CD14-positive monocyte (primary cell): ENCODE results near the gene TMEM201. TPM values are rescaled to one million over a fixed set of nuclear protein-coding genes. Genes with fewer than 3 reads are reported as not detected.

Source experiments
- DNase-seq, 3 donors: peaks; one replicate each; pipeline ENCODE4 v3.0.0-alpha.2; 2011 to 2022
- H2AFZ ChIP-seq: 2 replicates; pipeline ENCODE4 v1.6.0; 2012; ENCODE audit warnings: mild to moderate bottlenecking, low read depth, low read length, inconsistent platforms; ENCODE audit not compliant: insufficient read depth, poor library complexity, severe bottlenecking
- H3K27ac ChIP-seq, 2 donors: 1 replicate in 1 of 2; 2 replicates in 1 of 2; pipeline ENCODE4 v1.5.1; 2012 to 2013; ENCODE audit warnings: low read length in 2 of 2, control low read depth in 1 of 2, inconsistent platforms in 1 of 2, low read depth in 1 of 2, mild to moderate bottlenecking in 1 of 2
- H3K27me3 ChIP-seq, 2 donors: one replicate each; pipeline versions ENCODE4 v1.6.0 to v1.6.1; 2011 to 2013; ENCODE audit warnings: low read length in 2 of 2; ENCODE audit not compliant: control insufficient read depth in 2 of 2, insufficient read depth in 2 of 2
- H3K36me3 ChIP-seq, 2 donors: replicated peaks in 1 of 2; 1 replicate in 1 of 2; 2 replicates in 1 of 2; pipeline versions ENCODE4 v1.5.1 to v1.6.1; 2012 to 2013; ENCODE audit warnings: low read length in 2 of 2, control low read depth in 1 of 2, inconsistent platforms in 1 of 2, mild to moderate bottlenecking in 1 of 2; ENCODE audit not compliant: insufficient read depth in 2 of 2, control insufficient read depth in 1 of 2
- H3K4me1 ChIP-seq, 2 donors: 1 replicate in 1 of 2; 2 replicates in 1 of 2; pipeline versions ENCODE4 v1.5.1 to v1.6.1; 2012 to 2013; ENCODE audit warnings: low read length in 2 of 2, control low read depth in 1 of 2, inconsistent platforms in 1 of 2, mild to moderate bottlenecking in 1 of 2, moderate library complexity in 1 of 2; ENCODE audit not compliant: insufficient read depth in 2 of 2, control insufficient read depth in 1 of 2
- H3K4me2 ChIP-seq: replicated peaks from 2 replicates; pipeline ENCODE3; 2012; ENCODE audit warnings: low read length, moderate library complexity, mild to moderate bottlenecking; ENCODE audit not compliant: poor library complexity, severe bottlenecking; ENCODE audit errors: extremely low read depth
- H3K4me3 ChIP-seq, 3 experiments: fragments of 200-600 bp in 1 of 3; sonication (generic) in 1 of 3; replicated peaks in 1 of 3; 1 replicate in 2 of 3; 2 replicates in 1 of 3; pipeline ENCODE4 v1.5.1; 2011 to 2013; ENCODE audit warnings: low read length in 3 of 3, mild to moderate bottlenecking in 3 of 3, control low read depth in 2 of 3, low read depth in 2 of 3, inconsistent platforms in 1 of 3, moderate library complexity in 1 of 3
- H3K79me2 ChIP-seq: 2 replicates; pipeline ENCODE4 v1.6.0; 2012; ENCODE audit warnings: mild to moderate bottlenecking, control low read depth, inconsistent platforms, low read length, moderate library complexity; ENCODE audit not compliant: insufficient read depth
- H3K9ac ChIP-seq: 2 replicates; pipeline ENCODE4 v1.6.0; 2017; ENCODE audit warnings: low read length, mild to moderate bottlenecking; ENCODE audit not compliant: insufficient read depth, poor library complexity, severe bottlenecking
- H3K9me3 ChIP-seq, 2 donors: replicated peaks in 1 of 2; 1 replicate in 1 of 2; 2 replicates in 1 of 2; pipeline versions ENCODE4 v1.5.1 to v1.6.1; 2012 to 2013; ENCODE audit warnings: low read length in 2 of 2, control low read depth in 1 of 2; ENCODE audit not compliant: control insufficient read depth in 1 of 2, insufficient read depth in 1 of 2
- H4K20me1 ChIP-seq: 2 replicates; pipeline ENCODE4 v1.6.0; 2012; ENCODE audit warnings: mild to moderate bottlenecking, low read length, control low read depth, moderate library complexity; ENCODE audit not compliant: insufficient read depth
- H3K27ac Mint-ChIP-seq, 7 donors: one replicate each; pipeline ENCODE4 v1.8.0; 2020; ENCODE audit warnings: mild to moderate bottlenecking in 7 of 7, mixed read lengths in 7 of 7, moderate library complexity in 6 of 7, inconsistent platforms in 2 of 7
- H3K27me3 Mint-ChIP-seq, 3 donors: one replicate each; pipeline ENCODE4 v1.8.0; 2021 to 2022; ENCODE audit warnings: low read depth in 3 of 3, mild to moderate bottlenecking in 3 of 3, mixed read lengths in 3 of 3, moderate library complexity in 3 of 3, inconsistent platforms in 1 of 3
- H3K36me3 Mint-ChIP-seq, 2 donors: one replicate each; pipeline ENCODE4 v1.8.0; 2020; ENCODE audit warnings: mixed read lengths in 2 of 2, inconsistent platforms in 1 of 2, mild to moderate bottlenecking in 1 of 2
- H3K4me1 Mint-ChIP-seq: one replicate; pipeline ENCODE4 v1.8.0; 2020; ENCODE audit warnings: mild to moderate bottlenecking, mixed read lengths
- H3K4me3 Mint-ChIP-seq, 2 donors: one replicate each; pipeline ENCODE4 v1.8.0; 2020; ENCODE audit warnings: mild to moderate bottlenecking in 2 of 2, mixed read lengths in 2 of 2, moderate library complexity in 1 of 2
- H3K9me3 Mint-ChIP-seq, 7 donors: one replicate each; pipeline ENCODE4 v1.8.0; 2020 to 2022; ENCODE audit warnings: mixed read lengths in 7 of 7, mild to moderate bottlenecking in 6 of 7, moderate library complexity in 6 of 7, inconsistent platforms in 2 of 7
- CTCF ChIP-seq: fragments of 200-600 bp; IDR thresholded peaks from one replicate; pipeline ENCODE4 v1.8.0; 2022; ENCODE audit warnings: antibody characterized with exemption, mild to moderate bottlenecking
- WGBS: methylation state at CpG from one replicate; pipeline ENCODE4 v1.1.5; 2013; ENCODE audit warnings: missing lambda C conversion rate; ENCODE audit not compliant: insufficient coverage; 5-methylcytosine and 5-hydroxymethylcytosine counted together
- intact Hi-C, 2 donors: fragments of 100-400 bp; cut with micrococcal nuclease; formaldehyde crosslinking; loops; one replicate each; pipeline versions ENCODE4 v1.15.0 to v1.15.1; 2023
- polyA plus RNA-seq, 3 donors: library from polyadenylated mRNA; depleted of rRNA in 1 of 3; unstranded in 2 of 3; stranded (reverse) in 1 of 3; fragments of 300-500 nt in 2 of 3; fragments of >200 nt in 1 of 3; fragmentation: Illumina TruSeq in 2 of 3; gene quantifications; 1 replicate in 2 of 3; 2 replicates in 1 of 3; pipeline ENCODE4 v1.2.3, GENCODE V29; 2012 to 2021

Gene TMEM201
- polyA plus RNA-seq, 3 donors = 0.37 to 3.7 (median 0.37) TPM

DNA sequence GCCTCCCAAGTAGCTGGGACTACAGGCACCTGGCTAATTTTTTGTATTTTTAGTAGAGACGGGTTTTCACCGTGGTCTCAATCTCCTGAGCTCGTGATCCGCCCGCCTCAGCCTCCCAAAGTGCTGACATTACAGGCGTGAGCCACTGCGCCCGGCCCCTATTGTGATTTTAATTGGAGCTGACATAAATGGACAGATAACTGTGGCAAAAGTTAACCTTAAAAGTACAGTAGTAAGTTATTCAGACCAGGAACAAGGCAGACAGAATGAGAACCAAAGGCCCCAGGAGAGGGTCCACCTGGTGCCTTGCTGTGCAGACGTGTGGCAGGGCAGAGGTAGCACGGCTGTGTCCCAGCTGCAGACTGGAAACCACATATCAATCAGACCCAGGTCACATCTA lies 11.0 kb downstream of the TMEM201 start:
- intact Hi-C loops = no loop called here
- Histone ChIP-seq H3K4me1 (no peaks in the 10 kb centered on the region), H3K4me3 (no peak overlapping the region), H3K9ac (no peak overlapping the region), H3K27me3 (no peaks in the 10 kb centered on the region), H3K36me3 (peaks cover 37 to 61% of the 10 kb centered on the region in 2 donors), H3K27ac (no peak overlapping the region), H3K4me2 (no peak overlapping the region), H4K20me1 (no peaks in the 10 kb centered on the region), H2AFZ (no peak overlapping the region), H3K79me2 (peaks cover 5% of the 10 kb centered on the region), H3K9me3 (no peaks in the 10 kb centered on the region)
- peaks cover 30 to 69% of the 10 kb centered on the region in 2 donors for H3K36me3 Mint-ChIP-seq
- no peak overlapping the region for H3K4me3 Mint-ChIP-seq
- TF ChIP-seq CTCF = no peak
- H3K9me3 Mint-ChIP-seq = no peaks in the 10 kb centered on the region
- peaks cover 0 to 2% (median 0%) of the 10 kb centered on the region in 3 donors for H3K27me3 Mint-ChIP-seq
- no peaks in the 10 kb centered on the region for H3K4me1 Mint-ChIP-seq
- 100% methylated on average over 3 of the region's 10 CpGs for WGBS
- H3K27ac Mint-ChIP-seq = no peak overlapping the region
- DNase-seq = no peak

- H3K27ac Mint-ChIP-seq = no peak overlapping the region
- H3K36me3 ChIP-seq = peaks cover 37 to 64% of the 10 kb centered on the region in 2 donors
- no peak overlapping the region for H2AFZ ChIP-seq
- no peaks in the 10 kb centered on the region for H3K79me2 ChIP-seq
- H3K27me3 ChIP-seq = no peaks in the 10 kb centered on the region
- H3K36me3 Mint-ChIP-seq = peaks cover 30 to 71% of the 10 kb centered on the region in 2 donors
- H3K27me3 Mint-ChIP-seq = peaks cover 0 to 2% (median 0%) of the 10 kb centered on the region in 3 donors
- H3K9me3 Mint-ChIP-seq = no peaks in the 10 kb centered on the region
- H4K20me1 ChIP-seq = no peaks in the 10 kb centered on the region
- WGBS = 93% methylated on average over 35 of the region's 39 CpGs
- H3K4me3 ChIP-seq = no peak overlapping the region
- H3K4me1 Mint-ChIP-seq = no peaks in the 10 kb centered on the region
- no peaks in the 10 kb centered on the region for H3K4me1 ChIP-seq
- no peak overlapping the region for H3K9ac ChIP-seq
- H3K4me3 Mint-ChIP-seq = no peak overlapping the region
- no peak for TF ChIP-seq CTCF
- DNase-seq = no peak
- no peaks in the 10 kb centered on the region for H3K9me3 ChIP-seq
- H3K27ac ChIP-seq = no peak overlapping the region
- intact Hi-C loops = no loop called here
- no peak overlapping the region for H3K4me2 ChIP-seq
Measured at GRCh38 chr1:9600861-9601834, 12.4 kb downstream of the TMEM201 start.
